ENCODE data around the gene DLGAP1. TPM values are rescaled to one million over a fixed set of nuclear protein-coding genes. Genes with fewer than 3 reads are reported as not detected.

The DLGAP1 gene
- total RNA-seq, 2 experiments from 2014 or later: 0.53 to 1.5 TPM

- POLR2A ChIA-PET: no interaction called here
- no peak overlapping the region for H3K27ac Mint-ChIP-seq
- no peaks in the 10 kb centered on the region for H3K36me3 Mint-ChIP-seq (ENCODE audit: low read depth)
- H3K4me1 Mint-ChIP-seq: no peaks in the 10 kb centered on the region
- DNase-seq: no peak
- CTCF ChIA-PET: no interaction called here
- no peak overlapping the region for H3K4me3 Mint-ChIP-seq
- H3K9me3 Mint-ChIP-seq: no peaks in the 10 kb centered on the region
- no peaks in the 10 kb centered on the region for H3K27me3 Mint-ChIP-seq
Observed at GRCh38 chr18:3863006-3863405, 592.1 kb downstream of the DLGAP1 start.

DNA sequence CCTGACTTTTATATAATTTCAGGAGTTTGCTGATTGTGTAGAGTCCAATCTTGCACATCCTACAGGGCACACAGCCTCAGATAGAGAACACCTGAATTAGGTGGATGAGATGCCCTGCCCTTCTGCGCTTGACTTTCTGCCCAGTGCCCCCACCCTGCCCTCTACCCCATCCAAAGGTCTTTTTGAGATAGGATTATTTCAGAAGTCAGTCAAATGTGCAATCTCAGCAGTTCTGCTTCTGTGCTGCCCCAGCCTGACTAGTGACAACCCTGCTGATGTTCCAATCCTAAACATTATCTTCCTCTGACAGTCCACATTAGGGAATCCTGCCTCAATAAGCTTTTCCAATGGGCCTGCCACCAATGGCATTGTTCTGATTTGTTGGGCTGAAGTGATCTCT, 593.6 kb downstream of the DLGAP1 start:
- ChIA-PET CTCF (no interaction called here), POLR2A (no interaction called here)
- Mint-ChIP-seq H3K9me3 (no peaks in the 10 kb centered on the region), H3K4me3 (no peak overlapping the region), H3K27ac (no peak overlapping the region), H3K4me1 (no peaks in the 10 kb centered on the region), H3K36me3 (ENCODE audit: low read depth) (no peaks in the 10 kb centered on the region), H3K27me3 (no peaks in the 10 kb centered on the region)
- DNase-seq: no peak

- H3K4me3 Mint-ChIP-seq: no peak overlapping the region
- no peaks in the 10 kb centered on the region for H3K4me1 Mint-ChIP-seq
- POLR2A ChIA-PET: no interaction called here
- DNase-seq: no peak
- CTCF ChIA-PET: interaction anchor here (2.0 kb wide), 1 partner anchor 138 kb away, joined by 4 read pairs; no protein-coding TSS in a partner anchor
- no peak overlapping the region for H3K27ac Mint-ChIP-seq
- H3K9me3 Mint-ChIP-seq: no peaks in the 10 kb centered on the region
- H3K27me3 Mint-ChIP-seq: no peaks in the 10 kb centered on the region
- no peaks in the 10 kb centered on the region for H3K36me3 Mint-ChIP-seq (ENCODE audit: low read depth)
Observed at GRCh38 chr18:3857544-3857943, 597.6 kb downstream of the DLGAP1 start.

- H3K36me3 Mint-ChIP-seq (ENCODE audit: low read depth): no peaks in the 10 kb centered on the region
- CTCF ChIA-PET: no interaction called here
- no peaks in the 10 kb centered on the region for H3K4me1 Mint-ChIP-seq
- DNase-seq: no peak
- POLR2A ChIA-PET: no interaction called here
- H3K4me3 Mint-ChIP-seq: no peak overlapping the region
- peaks cover 2% of the 10 kb centered on the region for H3K27me3 Mint-ChIP-seq
- H3K27ac Mint-ChIP-seq: no peak overlapping the region
- H3K9me3 Mint-ChIP-seq: no peaks in the 10 kb centered on the region
Observed at GRCh38 chr18:3855966-3856365, 599.1 kb downstream of the DLGAP1 start.

DNA sequence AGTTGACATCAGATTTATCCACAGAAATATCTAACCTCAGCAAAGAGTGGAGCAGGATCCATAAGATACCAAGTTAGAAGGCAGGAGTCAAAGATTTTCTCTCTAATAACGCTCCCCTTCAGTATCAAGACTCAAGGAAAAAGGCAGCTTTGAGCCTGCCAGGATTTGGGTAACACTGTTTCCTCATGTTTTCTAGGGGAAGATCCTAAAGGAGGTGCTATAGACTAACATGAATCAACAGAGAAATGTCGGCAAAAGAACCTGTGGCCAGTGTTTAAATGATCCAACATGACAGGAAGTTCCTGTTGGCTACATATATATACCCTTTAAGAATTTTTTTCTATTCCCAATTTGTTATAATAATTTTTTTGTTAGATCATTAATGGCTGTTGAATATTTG, 602.8 kb downstream of the DLGAP1 start:
- no peak for DNase-seq
- no peak overlapping the region for H3K4me3 Mint-ChIP-seq
- H3K4me1 Mint-ChIP-seq: no peaks in the 10 kb centered on the region
- ChIA-PET CTCF (no interaction called here), POLR2A (no interaction called here)
- H3K9me3 Mint-ChIP-seq: no peaks in the 10 kb centered on the region
- no peak overlapping the region for H3K27ac Mint-ChIP-seq
- H3K27me3 Mint-ChIP-seq: peaks cover 2% of the 10 kb centered on the region
- no peaks in the 10 kb centered on the region for H3K36me3 Mint-ChIP-seq (ENCODE audit: low read depth)

DNA sequence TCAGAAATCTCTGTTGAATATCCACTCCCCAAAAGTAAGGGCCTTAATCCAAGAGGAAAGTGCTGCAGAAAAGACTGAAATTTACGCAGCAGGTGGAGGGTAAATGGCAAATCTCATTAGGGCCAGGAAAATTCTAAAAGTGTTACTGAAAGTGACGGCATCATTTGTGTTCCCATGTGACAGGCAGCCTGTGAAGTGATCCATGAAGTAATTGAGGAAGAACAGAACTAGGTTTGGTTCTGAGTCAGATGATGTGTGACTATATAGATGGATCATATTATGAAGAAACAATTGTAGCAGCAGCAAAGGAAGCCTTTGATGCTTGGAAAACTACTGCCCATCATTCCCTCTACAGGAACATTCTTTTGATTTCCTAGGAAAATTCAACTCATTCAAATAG, 603.9 kb downstream of the DLGAP1 start:
- Mint-ChIP-seq H3K4me1 (no peaks in the 10 kb centered on the region), H3K27ac (no peak overlapping the region), H3K36me3 (ENCODE audit: low read depth) (no peaks in the 10 kb centered on the region), H3K4me3 (no peak overlapping the region), H3K9me3 (no peaks in the 10 kb centered on the region), H3K27me3 (peaks cover 2% of the 10 kb centered on the region)
- no peak for DNase-seq
- CTCF ChIA-PET: no interaction called here
- POLR2A ChIA-PET: no interaction called here

GRCh38 chr18:3848316-3848715, 606.8 kb downstream of the DLGAP1 start:
- ChIA-PET CTCF (no interaction called here), POLR2A (no interaction called here)
- no peak overlapping the region for H3K27ac Mint-ChIP-seq
- H3K4me1 Mint-ChIP-seq: no peaks in the 10 kb centered on the region
- H3K4me3 Mint-ChIP-seq: no peak overlapping the region
- H3K27me3 Mint-ChIP-seq: peaks cover 2% of the 10 kb centered on the region
- no peak for DNase-seq
- H3K36me3 Mint-ChIP-seq (ENCODE audit: low read depth): no peaks in the 10 kb centered on the region
- H3K9me3 Mint-ChIP-seq: no peaks in the 10 kb centered on the region

- no peak overlapping the region for H3K27ac Mint-ChIP-seq
- ChIA-PET CTCF (no interaction called here), POLR2A (no interaction called here)
- no peak overlapping the region for H3K4me3 Mint-ChIP-seq
- peaks cover 4% of the 10 kb centered on the region for H3K27me3 Mint-ChIP-seq
- H3K36me3 Mint-ChIP-seq (ENCODE audit: low read depth): no peaks in the 10 kb centered on the region
- no peaks in the 10 kb centered on the region for H3K9me3 Mint-ChIP-seq
- H3K4me1 Mint-ChIP-seq: no peaks in the 10 kb centered on the region
- DNase-seq: no peak
Observed at GRCh38 chr18:3845161-3845560, 609.9 kb downstream of the DLGAP1 start.

DNA sequence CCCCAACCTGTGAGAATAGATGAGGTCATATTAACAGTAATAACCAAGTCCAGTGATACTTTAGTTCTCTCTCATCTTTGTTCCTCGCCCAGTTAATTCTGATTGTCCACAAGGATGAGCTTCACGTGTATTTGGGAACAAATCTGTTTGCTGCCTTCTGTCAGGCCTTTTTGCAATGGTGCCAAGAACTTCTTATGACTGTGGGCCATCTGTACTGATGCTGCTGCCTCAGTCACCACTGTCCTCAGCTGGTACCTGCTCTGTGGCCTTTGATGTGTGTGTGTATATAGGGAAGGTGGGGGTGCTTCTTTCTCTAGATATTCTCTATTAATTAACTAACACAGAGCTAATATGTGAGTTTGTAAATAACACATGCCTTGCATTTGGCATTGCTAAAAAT, 612.3 kb downstream of the DLGAP1 start:
- Mint-ChIP-seq H3K9me3 (no peaks in the 10 kb centered on the region), H3K4me3 (no peak overlapping the region), H3K27ac (no peak overlapping the region), H3K36me3 (ENCODE audit: low read depth) (no peaks in the 10 kb centered on the region), H3K4me1 (no peaks in the 10 kb centered on the region), H3K27me3 (peaks cover 4% of the 10 kb centered on the region)
- ChIA-PET CTCF (no interaction called here), POLR2A (no interaction called here)
- no peak for DNase-seq

DNA sequence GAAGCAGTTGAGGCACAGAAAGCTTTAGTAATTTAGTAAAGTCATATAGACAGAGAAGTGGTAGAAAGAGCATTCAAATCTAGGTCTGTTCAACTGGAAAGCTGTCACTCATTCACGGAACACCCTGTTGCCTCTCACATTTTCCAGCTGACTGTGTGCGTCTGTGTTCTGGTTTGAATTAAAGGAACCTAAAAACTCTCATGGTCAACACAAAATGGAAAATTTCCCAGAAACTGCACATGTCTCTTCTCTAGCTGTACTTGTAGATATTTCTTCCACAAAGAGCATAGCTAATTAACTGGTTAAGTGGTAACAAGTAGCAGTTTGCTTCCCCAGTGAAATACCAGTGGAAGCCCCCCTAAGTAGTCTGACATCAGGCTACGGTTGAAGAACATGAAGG, 614.3 kb downstream of the DLGAP1 start:
- no peaks in the 10 kb centered on the region for H3K9me3 Mint-ChIP-seq
- H3K4me1 Mint-ChIP-seq: no peaks in the 10 kb centered on the region
- no peaks in the 10 kb centered on the region for H3K36me3 Mint-ChIP-seq (ENCODE audit: low read depth)
- H3K4me3 Mint-ChIP-seq: no peak overlapping the region
- DNase-seq: no peak
- POLR2A ChIA-PET: no interaction called here
- no peak overlapping the region for H3K27ac Mint-ChIP-seq
- CTCF ChIA-PET: no interaction called here
- H3K27me3 Mint-ChIP-seq: peaks cover 4% of the 10 kb centered on the region

- Mint-ChIP-seq H3K4me3 (no peak overlapping the region), H3K36me3 (ENCODE audit: low read depth) (no peaks in the 10 kb centered on the region), H3K4me1 (no peaks in the 10 kb centered on the region), H3K27ac (no peak overlapping the region), H3K27me3 (peaks cover 4% of the 10 kb centered on the region), H3K9me3 (no peaks in the 10 kb centered on the region)
- DNase-seq: no peak
- ChIA-PET POLR2A (no interaction called here), CTCF (no interaction called here)
Observed at GRCh38 chr18:3839581-3839981, 615.5 kb downstream of the DLGAP1 start.

DNA sequence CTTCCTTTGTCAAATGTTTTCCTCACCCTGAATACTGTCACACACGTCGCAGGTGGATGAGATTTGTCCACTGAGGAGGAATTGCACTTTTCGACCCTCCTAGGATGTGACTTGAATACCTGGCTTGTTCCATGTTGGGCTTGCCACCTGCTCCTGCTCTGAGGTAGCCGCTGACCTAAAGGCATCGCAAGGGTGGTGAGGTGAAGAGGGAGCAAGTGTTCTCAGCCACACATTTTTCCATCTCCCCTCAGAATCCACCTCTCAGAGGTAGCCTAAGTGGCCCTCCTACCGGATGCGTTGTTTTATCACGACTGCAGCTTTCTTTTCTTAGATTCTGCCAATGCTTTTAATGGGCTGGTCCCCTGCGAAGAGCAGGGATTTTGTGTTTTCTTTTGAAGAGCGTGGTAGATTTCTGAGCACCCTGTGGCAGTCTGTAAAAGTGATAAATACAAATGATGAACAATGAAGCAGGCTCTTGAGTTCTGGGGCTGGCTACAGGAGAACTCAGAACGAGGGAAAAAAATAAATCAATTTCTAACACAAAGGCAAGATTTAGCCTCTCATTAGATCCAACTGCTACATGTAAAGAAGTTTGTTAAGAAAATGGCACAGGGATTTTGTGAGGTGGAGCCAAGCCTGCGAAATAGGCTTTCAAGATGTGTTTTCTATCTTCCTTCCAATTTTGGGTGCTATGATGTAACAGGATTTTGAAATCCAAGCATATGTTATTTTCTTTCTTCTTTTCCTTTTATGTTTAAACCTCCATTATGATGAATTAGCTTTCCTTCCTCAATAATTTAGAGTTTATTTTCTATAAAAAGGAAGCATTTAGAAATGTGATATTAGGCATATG, 618.4 kb downstream of the DLGAP1 start:
- DNase-seq: no peak
- Mint-ChIP-seq H3K27ac (no peak overlapping the region), H3K27me3 (peaks cover 4% of the 10 kb centered on the region), H3K4me3 (no peak overlapping the region), H3K4me1 (no peaks in the 10 kb centered on the region), H3K9me3 (no peaks in the 10 kb centered on the region), H3K36me3 (ENCODE audit: low read depth) (no peaks in the 10 kb centered on the region)
- ChIA-PET POLR2A (no interaction called here), CTCF (no interaction called here)

DNA sequence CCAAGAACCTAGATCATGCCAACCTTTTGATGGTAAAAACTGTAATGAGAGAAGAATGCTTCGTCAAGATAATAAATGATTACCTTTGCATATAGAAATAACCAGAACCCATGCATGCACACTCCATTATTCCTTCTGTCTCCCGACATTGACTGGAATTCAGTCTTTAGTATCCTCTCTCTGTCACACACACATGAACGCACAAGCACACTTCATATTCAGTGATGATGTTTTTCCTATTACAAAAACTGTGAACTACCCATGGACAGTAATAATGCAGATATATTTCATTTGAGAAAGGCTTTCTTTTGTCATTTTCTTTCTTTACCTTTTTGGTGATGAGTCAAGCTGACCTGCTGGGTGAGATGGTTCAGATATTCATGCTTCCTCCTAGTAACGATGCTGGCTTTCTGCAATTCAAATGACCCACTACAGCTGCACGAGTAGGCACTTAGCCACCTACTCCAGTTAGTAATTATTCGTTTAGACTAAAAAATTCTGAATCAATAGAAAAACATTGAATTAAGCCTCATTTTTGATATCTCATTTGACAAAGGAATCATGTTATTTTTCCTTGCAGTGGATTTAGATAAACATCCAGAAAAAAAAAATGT, 623.0 kb downstream of the DLGAP1 start:
- Mint-ChIP-seq H3K36me3 (ENCODE audit: low read depth) (no peaks in the 10 kb centered on the region), H3K27ac (no peak overlapping the region)
- CTCF ChIA-PET: no interaction called here

GRCh38 chr18:3830604-3831003, 624.5 kb downstream of the DLGAP1 start:
- CTCF ChIA-PET: no interaction called here
- no peaks in the 10 kb centered on the region for H3K27me3 Mint-ChIP-seq
- POLR2A ChIA-PET: no interaction called here
- no peak for DNase-seq
- H3K9me3 Mint-ChIP-seq: no peaks in the 10 kb centered on the region
- no peaks in the 10 kb centered on the region for H3K36me3 Mint-ChIP-seq (ENCODE audit: low read depth)
- H3K4me1 Mint-ChIP-seq: no peaks in the 10 kb centered on the region
- H3K27ac Mint-ChIP-seq: no peak overlapping the region
- H3K4me3 Mint-ChIP-seq: no peak overlapping the region

More for the DNA sequence above, 623.0 kb downstream of the DLGAP1 start:
- POLR2A ChIA-PET: no interaction called here
- Mint-ChIP-seq H3K4me1 (no peaks in the 10 kb centered on the region), H3K27me3 (no peaks in the 10 kb centered on the region), H3K4me3 (no peak overlapping the region), H3K9me3 (no peaks in the 10 kb centered on the region)
- DNase-seq: no peak

All from activated CD4-positive, alpha-beta memory T cell treated with anti-CD3 and anti-CD28 coated beads, Interleukin-2, amount 10 ng/mL, durations not matched to agents 7 days and 5 days (primary cell).